ENCODE measurements around the gene AKAP13.

AKAP13 gene

GRCh38 chr15:85558848-85559247, 178.4 kb downstream of the AKAP13 start:
- TF ChIP-seq MYC (IDR thresholded peaks at IDR 0.05; ENCODE audit: low read depth, low read length) = no peak
- TF ChIP-seq, protein P1, sequence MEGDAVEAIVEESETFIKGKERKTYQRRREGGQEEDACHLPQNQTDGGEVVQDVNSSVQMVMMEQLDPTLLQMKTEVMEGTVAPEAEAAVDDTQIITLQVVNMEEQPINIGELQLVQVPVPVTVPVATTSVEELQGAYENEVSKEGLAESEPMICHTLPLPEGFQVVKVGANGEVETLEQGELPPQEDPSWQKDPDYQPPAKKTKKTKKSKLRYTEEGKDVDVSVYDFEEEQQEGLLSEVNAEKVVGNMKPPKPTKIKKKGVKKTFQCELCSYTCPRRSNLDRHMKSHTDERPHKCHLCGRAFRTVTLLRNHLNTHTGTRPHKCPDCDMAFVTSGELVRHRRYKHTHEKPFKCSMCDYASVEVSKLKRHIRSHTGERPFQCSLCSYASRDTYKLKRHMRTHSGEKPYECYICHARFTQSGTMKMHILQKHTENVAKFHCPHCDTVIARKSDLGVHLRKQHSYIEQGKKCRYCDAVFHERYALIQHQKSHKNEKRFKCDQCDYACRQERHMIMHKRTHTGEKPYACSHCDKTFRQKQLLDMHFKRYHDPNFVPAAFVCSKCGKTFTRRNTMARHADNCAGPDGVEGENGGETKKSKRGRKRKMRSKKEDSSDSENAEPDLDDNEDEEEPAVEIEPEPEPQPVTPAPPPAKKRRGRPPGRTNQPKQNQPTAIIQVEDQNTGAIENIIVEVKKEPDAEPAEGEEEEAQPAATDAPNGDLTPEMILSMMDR (IDR thresholded peaks at IDR 0.05; ENCODE audit: low read depth, low read length) = no peak
- TF ChIP-seq POLR2A (IDR thresholded peaks at IDR 0.05; ENCODE audit: extremely low read depth, insufficient read length) = no peak
- TF ChIP-seq, protein P2, sequence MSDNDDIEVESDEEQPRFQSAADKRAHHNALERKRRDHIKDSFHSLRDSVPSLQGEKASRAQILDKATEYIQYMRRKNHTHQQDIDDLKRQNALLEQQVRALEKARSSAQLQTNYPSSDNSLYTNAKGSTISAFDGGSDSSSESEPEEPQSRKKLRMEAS (IDR thresholded peaks at IDR 0.05; ENCODE audit: low read depth, low read length) = no peak
- H3K4me3 ChIP-seq (ENCODE audit: low read depth, low read length) = no peak overlapping the region
- DNase-seq (ENCODE audit: low read depth) = no peak

- no peak for TF ChIP-seq MYC (IDR thresholded peaks at IDR 0.05; ENCODE audit: low read depth, low read length)
- no peak for TF ChIP-seq POLR2A (IDR thresholded peaks at IDR 0.05; ENCODE audit: extremely low read depth, insufficient read length)
- TF ChIP-seq, protein P1 (IDR thresholded peaks at IDR 0.05; ENCODE audit: low read depth, low read length) = no peak
- TF ChIP-seq, protein P2 (IDR thresholded peaks at IDR 0.05; ENCODE audit: low read depth, low read length) = no peak
- H3K4me3 ChIP-seq (ENCODE audit: low read depth, low read length) = no peak overlapping the region
- DNase-seq (ENCODE audit: low read depth) = no peak
These were observed 179.1 kb downstream of the AKAP13 start for GRCh38 chr15:85559530-85559929.

DNA sequence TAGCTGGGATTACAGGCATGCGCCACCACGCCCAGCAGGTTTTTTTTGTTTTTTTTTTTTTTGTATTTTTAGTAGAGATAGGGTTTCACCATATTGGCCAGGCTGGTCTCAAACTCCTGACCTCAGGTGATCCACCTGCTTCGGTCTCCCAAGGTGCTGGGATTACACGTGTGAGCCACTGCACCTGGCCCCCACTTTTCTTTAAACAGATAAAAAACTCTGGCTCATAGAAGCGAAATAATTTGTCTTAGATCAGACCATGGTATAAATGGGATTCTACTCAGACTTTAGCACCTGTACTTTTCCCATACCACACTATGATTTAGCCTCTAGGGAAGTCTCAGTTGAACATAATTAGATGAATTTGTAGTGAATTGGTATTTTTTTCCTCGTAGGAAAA, 182.4 kb downstream of the AKAP13 start:
- H3K4me3 ChIP-seq (ENCODE audit: low read depth, low read length) = no peak overlapping the region
- DNase-seq (ENCODE audit: low read depth) = no peak
- TF ChIP-seq MYC (IDR thresholded peaks at IDR 0.05; ENCODE audit: low read depth, low read length) (no peak), POLR2A (IDR thresholded peaks at IDR 0.05; ENCODE audit: extremely low read depth, insufficient read length) (no peak)
- TF ChIP-seq, protein P2 (IDR thresholded peaks at IDR 0.05; ENCODE audit: low read depth, low read length) = no peak
- TF ChIP-seq, protein P1 (IDR thresholded peaks at IDR 0.05; ENCODE audit: low read depth, low read length) = no peak

DNA sequence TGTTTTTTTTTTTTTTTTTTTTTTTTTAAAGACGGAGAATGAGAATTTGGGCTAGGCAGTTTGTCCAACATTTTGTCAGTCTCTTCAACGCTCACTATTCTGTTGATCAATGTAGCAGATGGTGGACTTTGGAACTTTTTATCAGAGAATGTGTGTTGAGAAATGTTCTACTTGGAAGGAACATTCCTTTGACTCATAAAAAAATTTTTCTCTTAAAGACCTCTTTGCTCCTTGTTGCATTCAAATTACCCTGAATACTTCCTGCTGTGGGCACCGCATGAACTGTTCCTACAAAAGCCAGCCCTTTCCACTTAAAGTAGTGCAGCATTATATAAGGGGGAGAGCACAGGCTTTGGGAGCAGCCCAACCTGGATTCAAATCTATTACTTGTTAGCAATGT, 182.9 kb downstream of the AKAP13 start:
- TF ChIP-seq MYC (IDR thresholded peaks at IDR 0.05; ENCODE audit: low read depth, low read length) (no peak), POLR2A (IDR thresholded peaks at IDR 0.05; ENCODE audit: extremely low read depth, insufficient read length) (no peak)
- TF ChIP-seq, protein P2 (IDR thresholded peaks at IDR 0.05; ENCODE audit: low read depth, low read length) = no peak
- TF ChIP-seq, protein P1 (IDR thresholded peaks at IDR 0.05; ENCODE audit: low read depth, low read length) = no peak
- DNase-seq (ENCODE audit: low read depth) = no peak
- H3K4me3 ChIP-seq (ENCODE audit: low read depth, low read length) = no peak overlapping the region

DNA sequence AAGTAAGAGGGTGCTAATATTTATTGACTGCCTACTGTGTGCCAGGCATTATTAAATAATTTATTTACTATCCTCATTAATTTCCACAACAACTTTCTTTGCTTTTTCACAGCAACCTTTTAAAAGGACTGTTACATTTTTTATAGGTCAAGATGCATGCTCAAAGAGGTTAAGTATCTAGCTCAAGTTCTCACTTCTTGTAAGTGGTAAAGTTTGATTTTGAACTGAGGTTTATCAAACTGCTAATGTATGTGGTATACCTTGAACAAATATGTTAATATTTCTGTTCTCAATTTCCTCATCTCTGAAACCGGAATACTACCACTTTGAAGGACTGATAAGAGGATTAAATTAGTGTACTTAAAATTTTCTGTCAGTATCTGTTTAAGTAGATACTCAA, 183.3 kb downstream of the AKAP13 start:
- DNase-seq (ENCODE audit: low read depth) = no peak
- no peak for TF ChIP-seq POLR2A (IDR thresholded peaks at IDR 0.05; ENCODE audit: extremely low read depth, insufficient read length)
- TF ChIP-seq, protein P2 (IDR thresholded peaks at IDR 0.05; ENCODE audit: low read depth, low read length) = no peak
- TF ChIP-seq, protein P1 (IDR thresholded peaks at IDR 0.05; ENCODE audit: low read depth, low read length) = no peak
- TF ChIP-seq MYC (IDR thresholded peaks at IDR 0.05; ENCODE audit: low read depth, low read length) = no peak
- no peak overlapping the region for H3K4me3 ChIP-seq (ENCODE audit: low read depth, low read length)

GRCh38 chr15:85564686-85565085, 184.3 kb downstream of the AKAP13 start:
- DNase-seq (ENCODE audit: low read depth) = no peak
- TF ChIP-seq POLR2A (IDR thresholded peaks at IDR 0.05; ENCODE audit: extremely low read depth, insufficient read length) = no peak
- TF ChIP-seq, protein P2 (IDR thresholded peaks at IDR 0.05; ENCODE audit: low read depth, low read length) = no peak
- TF ChIP-seq, protein P1 (IDR thresholded peaks at IDR 0.05; ENCODE audit: low read depth, low read length) = no peak
- no peak for TF ChIP-seq MYC (IDR thresholded peaks at IDR 0.05; ENCODE audit: low read depth, low read length)
- no peak overlapping the region for H3K4me3 ChIP-seq (ENCODE audit: low read depth, low read length)

Data from NB4 (cell line).